NCI-H2196 (cell line): ENCODE data around the gene MED12L.

Experiments used
- DNase-seq: peaks from one replicate; lab custom pipeline; 2025; ENCODE audit not compliant: unreplicated experiment; lab: John Stamatoyannopoulos, UW

MED12L gene

GRCh38 chr3:151483961-151484520 lies 398.6 kb downstream of the MED12L start:
- no peak for DNase-seq
